Calu3 (cell line): ENCODE measurements around the gene MINDY2. TPM values are rescaled to one million over a fixed set of nuclear protein-coding genes. Genes with fewer than 3 reads are reported as not detected.

Source experiments
- BruUV-seq: library from RNA; stranded (reverse); fragments of 400-500 nt; replicated peaks from 2 replicates; lab custom pipeline; 2021; lab: Mats Ljungman, UMichigan
- CTCF ChIA-PET: fragments of 300-600 bp; sonication (Branson Sonifier 250); formaldehyde crosslinking; loops from one replicate; lab custom pipeline; 2022; ENCODE audit warnings: antibody characterized with exemption; lab: Charles Lee
- DNase-seq: peaks from one replicate; pipeline ENCODE4 v3.0.0; 2022
- H3K27ac Mint-ChIP-seq: one replicate; pipeline ENCODE4 v1.8.0; 2022; ENCODE audit warnings: mixed read lengths; ENCODE audit not compliant: unreplicated experiment
- H3K27me3 Mint-ChIP-seq: one replicate; pipeline ENCODE4 v1.8.0; 2022; ENCODE audit warnings: mixed read lengths; ENCODE audit not compliant: unreplicated experiment
- H3K36me3 Mint-ChIP-seq: one replicate; pipeline ENCODE4 v1.8.0; 2022; ENCODE audit warnings: mild to moderate bottlenecking, moderate library complexity, mixed read lengths; ENCODE audit not compliant: insufficient read depth, unreplicated experiment
- H3K4me1 Mint-ChIP-seq: one replicate; pipeline ENCODE4 v1.8.0; 2022; ENCODE audit warnings: mild to moderate bottlenecking, low read depth, mixed read lengths; ENCODE audit not compliant: unreplicated experiment
- H3K4me3 Mint-ChIP-seq: one replicate; pipeline ENCODE4 v1.8.0; 2022; ENCODE audit warnings: mild to moderate bottlenecking, low read depth, moderate library complexity, mixed read lengths; ENCODE audit not compliant: unreplicated experiment
- H3K9me3 Mint-ChIP-seq: one replicate; pipeline ENCODE4 v1.8.0; 2022; ENCODE audit warnings: low read depth, mixed read lengths; ENCODE audit not compliant: unreplicated experiment
- intact Hi-C: fragments of 100-400 bp; cut with micrococcal nuclease; formaldehyde crosslinking; loops from one replicate; pipeline ENCODE4 v1.10.0; 2022; ENCODE audit not compliant: unreplicated experiment
- total RNA-seq: library from RNA; stranded (reverse); gene quantifications from 2 replicates; pipeline ENCODE4 v1.2.3, GENCODE V29; 2022
- TF ChIP-seq, protein P1 (sequence below): fragments of 200-600 bp; IDR thresholded peaks from one replicate; pipeline ENCODE4 v1.8.0; 2022; ENCODE audit warnings: antibody characterized with exemption; ENCODE audit not compliant: unreplicated experiment

MINDY2 gene
- total RNA-seq, 1 experiment from 2014 or later: 59.0 TPM

GRCh38 chr15:58898150-58898680, 127.1 kb downstream of the MINDY2 start:
- no peak for DNase-seq
- Mint-ChIP-seq H3K4me3 (no peak overlapping the region), H3K36me3 (peaks cover 53% of the 10 kb centered on the region), H3K27me3 (no peaks in the 10 kb centered on the region), H3K27ac (no peak overlapping the region), H3K9me3 (no peaks in the 10 kb centered on the region), H3K4me1 (peaks cover 14% of the 10 kb centered on the region)
- TF ChIP-seq, protein P1, sequence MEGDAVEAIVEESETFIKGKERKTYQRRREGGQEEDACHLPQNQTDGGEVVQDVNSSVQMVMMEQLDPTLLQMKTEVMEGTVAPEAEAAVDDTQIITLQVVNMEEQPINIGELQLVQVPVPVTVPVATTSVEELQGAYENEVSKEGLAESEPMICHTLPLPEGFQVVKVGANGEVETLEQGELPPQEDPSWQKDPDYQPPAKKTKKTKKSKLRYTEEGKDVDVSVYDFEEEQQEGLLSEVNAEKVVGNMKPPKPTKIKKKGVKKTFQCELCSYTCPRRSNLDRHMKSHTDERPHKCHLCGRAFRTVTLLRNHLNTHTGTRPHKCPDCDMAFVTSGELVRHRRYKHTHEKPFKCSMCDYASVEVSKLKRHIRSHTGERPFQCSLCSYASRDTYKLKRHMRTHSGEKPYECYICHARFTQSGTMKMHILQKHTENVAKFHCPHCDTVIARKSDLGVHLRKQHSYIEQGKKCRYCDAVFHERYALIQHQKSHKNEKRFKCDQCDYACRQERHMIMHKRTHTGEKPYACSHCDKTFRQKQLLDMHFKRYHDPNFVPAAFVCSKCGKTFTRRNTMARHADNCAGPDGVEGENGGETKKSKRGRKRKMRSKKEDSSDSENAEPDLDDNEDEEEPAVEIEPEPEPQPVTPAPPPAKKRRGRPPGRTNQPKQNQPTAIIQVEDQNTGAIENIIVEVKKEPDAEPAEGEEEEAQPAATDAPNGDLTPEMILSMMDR: no peak
- CTCF ChIA-PET: no interaction called here
- no TSS peak for BruUV-seq
- intact Hi-C loops: no loop called here

GRCh38 chr15:58900631-58901030, 129.5 kb downstream of the MINDY2 start:
- Mint-ChIP-seq H3K27me3 (no peaks in the 10 kb centered on the region), H3K27ac (no peak overlapping the region), H3K36me3 (peaks cover 45% of the 10 kb centered on the region), H3K9me3 (no peaks in the 10 kb centered on the region), H3K4me3 (no peak overlapping the region), H3K4me1 (peaks cover 14% of the 10 kb centered on the region)
- CTCF ChIA-PET: no interaction called here
- no peak for DNase-seq
- TF ChIP-seq, protein P1: no peak
- no TSS peak for BruUV-seq
- intact Hi-C loops: no loop called here

DNA sequence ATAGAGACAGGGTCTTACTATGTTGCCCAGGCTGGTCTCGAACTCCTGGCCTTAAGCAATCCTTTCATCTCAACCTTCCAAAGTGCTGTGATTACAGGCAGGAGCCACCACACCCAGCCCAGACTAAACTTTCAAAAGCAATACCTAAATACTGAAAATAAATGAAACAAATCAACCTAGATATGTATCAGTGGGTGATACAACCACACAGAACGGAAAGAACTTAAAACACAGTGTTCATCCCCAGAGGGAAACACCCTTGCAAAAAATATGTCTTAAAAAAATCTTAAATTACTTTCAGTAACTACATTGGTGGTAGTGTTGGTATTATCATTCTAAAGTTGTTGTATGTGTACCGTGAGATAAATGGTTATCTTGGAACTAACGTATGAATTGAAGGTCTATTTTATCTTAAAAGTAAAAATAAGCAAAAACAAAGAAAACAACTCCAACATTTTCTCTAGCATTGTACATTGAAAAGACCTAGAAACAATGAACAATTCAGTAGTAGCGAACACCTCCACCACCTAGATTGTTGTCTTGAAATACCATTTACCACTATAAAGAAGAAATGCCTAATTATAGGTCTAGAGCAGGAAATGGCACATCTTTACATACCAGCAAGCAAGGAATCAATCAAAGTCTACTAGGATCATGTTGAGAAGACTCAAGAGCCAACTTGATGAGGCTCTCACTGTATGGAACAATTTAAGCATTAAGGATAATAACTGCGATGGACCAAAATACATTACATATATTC, 137.6 kb downstream of the MINDY2 start:
- Mint-ChIP-seq H3K27me3 (no peaks in the 10 kb centered on the region), H3K9me3 (no peaks in the 10 kb centered on the region), H3K4me3 (no peak overlapping the region), H3K36me3 (peaks cover 72% of the 10 kb centered on the region), H3K4me1 (no peaks in the 10 kb centered on the region), H3K27ac (no peak overlapping the region)
- CTCF ChIA-PET: no interaction called here
- TF ChIP-seq, protein P1: no peak
- BruUV-seq: no TSS peak
- DNase-seq: no peak
- intact Hi-C loops: no loop called here

GRCh38 chr15:58909616-58910015, 138.5 kb downstream of the MINDY2 start:
- DNase-seq: no peak
- no TSS peak for BruUV-seq
- Mint-ChIP-seq H3K9me3 (no peaks in the 10 kb centered on the region), H3K4me1 (peaks cover 7% of the 10 kb centered on the region), H3K4me3 (no peak overlapping the region), H3K27ac (no peak overlapping the region), H3K36me3 (peaks cover 72% of the 10 kb centered on the region), H3K27me3 (no peaks in the 10 kb centered on the region)
- CTCF ChIA-PET: no interaction called here
- intact Hi-C loops: no loop called here
- TF ChIP-seq, protein P1: no peak
